Ramos (cell line): Measurements from ENCODE around the gene MDFIC.

ENCODE experiments used
- in situ Hi-C: fragments of 300-500 bp; cut with MboI; formaldehyde crosslinking; loops from one replicate; pipeline ENCODE4 v1.14.3; 2022; ENCODE audit warnings: low sequenced_read_pairs; ENCODE audit not compliant: unreplicated experiment

The MDFIC gene

GRCh38 chr7:115068220-115068619 is 146.3 kb downstream of the MDFIC start:
- in situ Hi-C loops, result no loop called here
